GM21576 (cell line): ENCODE measurements around the gene KPTN.

Source experiments
- ATAC-seq: cut with Tn5 transposase; IDR thresholded peaks from one replicate; pipeline ENCODE4 v1.9.1; 2021; ENCODE audit warnings: mild to moderate bottlenecking, moderate library complexity; ENCODE audit not compliant: unreplicated experiment

KPTN gene

DNA sequence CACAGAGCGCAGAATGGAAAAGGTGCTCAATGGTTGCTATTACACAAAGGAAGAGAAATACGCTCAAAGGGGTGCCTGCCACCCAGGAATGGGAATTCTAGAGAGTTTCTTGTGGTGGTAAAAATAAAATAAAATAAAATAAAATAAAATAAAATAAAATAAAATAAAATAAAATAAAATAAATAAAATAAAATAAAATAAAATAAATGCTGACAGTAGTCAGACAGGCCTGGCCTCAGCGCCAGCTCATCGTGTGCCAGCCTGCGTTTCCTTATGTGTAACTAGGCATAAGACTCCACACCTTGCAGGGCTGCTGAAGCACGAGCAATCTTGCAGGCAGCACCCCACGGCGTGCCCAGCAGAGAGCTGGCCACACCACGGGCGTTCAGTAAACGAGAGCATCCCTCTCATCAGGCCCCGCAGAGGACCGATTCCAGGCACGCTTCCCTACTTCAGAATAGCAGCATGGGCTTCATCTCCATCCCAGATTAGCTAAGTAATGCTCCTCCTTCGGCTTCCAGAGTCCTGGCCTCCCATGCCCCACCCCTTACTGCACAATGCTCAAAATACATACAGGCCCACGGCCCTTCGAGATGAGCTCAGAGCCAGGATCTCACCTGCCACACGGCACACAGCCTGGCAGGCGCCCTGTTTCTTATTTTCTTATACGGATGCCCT lies 25.3 kb upstream of the KPTN start:
- no peak for ATAC-seq

DNA sequence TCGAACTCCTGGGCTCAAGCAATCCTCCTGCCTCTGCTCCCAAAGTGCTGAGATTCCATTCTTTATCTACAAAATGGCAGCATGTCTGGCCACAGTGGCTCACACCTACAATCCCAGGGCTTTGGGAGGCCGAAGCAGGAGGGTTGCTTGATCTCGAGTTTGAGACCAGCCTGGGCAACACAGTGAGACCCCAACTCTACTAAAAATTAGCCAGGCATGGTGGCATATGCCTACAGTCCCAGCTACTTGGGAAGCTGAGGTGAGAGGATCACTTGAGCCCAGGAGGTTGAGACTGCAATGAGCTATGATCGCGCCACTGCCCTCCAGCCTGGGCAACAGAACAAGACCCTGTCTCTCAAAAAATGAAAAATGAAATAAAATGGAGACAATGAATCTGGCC lies 24.7 kb upstream of the KPTN start:
- ATAC-seq: no peak

DNA sequence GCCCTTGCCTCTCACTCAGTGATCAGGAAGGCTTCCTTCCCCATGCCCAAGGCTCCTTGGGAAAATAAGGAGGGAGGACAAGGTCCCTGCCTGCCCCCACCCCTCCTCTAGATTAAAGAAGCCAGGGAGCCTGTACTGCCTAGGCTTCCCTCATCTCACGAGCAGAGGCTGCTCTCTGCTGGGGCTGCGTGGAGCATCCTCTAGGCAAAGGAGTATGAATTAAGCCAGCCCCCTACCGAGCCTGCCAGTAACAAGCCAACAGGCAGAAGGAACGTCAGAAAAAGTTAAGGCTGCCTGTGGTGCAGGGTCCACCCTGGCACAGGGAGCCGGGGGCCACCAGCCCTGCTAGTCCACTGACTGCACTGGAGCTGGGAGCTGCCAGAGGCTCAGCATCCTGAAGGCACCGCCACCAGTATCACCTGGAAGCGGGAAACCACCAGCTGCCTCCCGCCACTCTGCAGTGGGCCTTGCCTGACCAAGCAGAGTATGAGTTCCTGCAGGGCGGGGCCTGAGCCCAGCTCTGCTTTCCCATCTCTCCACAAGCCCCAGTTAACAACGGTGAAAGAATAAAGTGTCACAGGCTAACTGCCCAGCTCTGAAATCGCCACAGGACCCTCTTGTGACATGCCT lies 24.0 kb upstream of the KPTN start:
- ATAC-seq: no peak

DNA sequence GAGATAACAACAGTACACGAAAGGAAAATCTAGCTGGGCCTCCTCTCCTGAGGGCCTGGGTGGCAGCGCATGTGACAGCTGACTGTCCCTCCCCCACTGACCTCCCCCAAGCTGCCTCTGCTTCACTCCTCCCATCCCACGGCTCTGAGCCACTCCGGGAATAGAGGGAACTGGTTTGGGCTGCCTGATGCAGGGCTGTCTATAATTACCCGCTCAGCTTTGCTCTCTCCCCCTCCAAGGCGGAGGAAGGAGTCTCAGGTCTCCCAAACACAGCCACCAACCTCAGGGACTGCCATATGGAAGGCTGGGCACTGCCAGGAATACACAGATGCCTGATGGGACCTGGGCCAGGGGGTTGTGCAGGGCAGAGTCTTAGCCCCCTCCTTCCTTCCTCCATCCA lies 23.0 kb upstream of the KPTN start:
- no peak for ATAC-seq

DNA sequence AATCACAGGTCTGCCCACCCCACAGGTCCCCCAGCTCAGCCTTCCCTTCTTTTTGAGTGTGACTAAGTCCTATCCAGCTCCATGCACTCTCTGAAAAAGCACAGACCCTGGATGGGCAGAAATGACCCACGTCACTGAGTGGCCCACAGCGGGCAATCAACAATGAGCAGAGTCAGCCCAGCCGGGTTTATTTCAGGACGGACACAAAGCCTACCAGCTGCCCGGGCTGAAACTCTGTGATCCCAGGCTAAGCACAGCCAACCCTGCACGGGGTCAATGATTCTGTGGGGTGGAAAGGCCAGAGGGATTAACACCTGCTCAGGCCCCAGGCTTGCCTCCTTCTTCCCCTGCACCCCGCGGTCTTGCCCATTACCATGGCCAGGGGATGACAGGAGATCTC lies 22.4 kb upstream of the KPTN start:
- ATAC-seq: no peak

DNA sequence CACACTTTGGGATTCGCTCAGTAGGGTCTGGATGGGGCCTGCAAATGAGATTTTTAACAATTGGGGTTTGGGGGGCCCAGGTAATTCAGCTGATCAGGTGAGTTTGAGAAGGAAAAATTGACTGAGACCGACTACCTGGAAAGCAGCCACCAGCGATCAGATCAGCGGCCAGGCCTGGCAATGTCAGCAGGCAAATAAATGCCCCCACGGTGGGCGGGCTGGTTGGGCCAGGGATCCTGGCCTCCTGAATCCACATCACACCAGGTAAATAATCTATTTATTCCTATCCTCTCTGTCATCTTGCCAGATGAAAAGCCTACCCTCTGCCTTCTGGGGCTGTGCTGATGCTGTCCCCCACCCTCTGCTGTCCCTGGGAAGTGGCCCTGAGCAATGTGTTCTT lies 21.5 kb upstream of the KPTN start:
- no peak for ATAC-seq

DNA sequence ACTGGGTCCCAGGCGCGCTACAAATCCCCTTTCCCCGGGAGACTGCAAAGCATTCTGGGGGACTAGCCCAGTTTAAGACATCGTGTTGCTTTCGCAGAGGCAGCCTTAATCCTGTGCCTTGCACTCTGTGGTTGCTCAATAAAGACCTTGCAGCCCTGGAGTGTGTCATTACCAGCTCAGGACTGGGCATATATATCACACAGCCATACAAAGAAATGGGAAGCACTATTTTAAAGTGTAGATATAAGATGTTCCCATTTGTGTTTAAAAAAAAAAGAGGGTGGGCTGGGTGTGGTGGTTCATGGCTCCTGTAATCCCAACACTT lies 19.8 kb upstream of the KPTN start:
- ATAC-seq: no peak

DNA sequence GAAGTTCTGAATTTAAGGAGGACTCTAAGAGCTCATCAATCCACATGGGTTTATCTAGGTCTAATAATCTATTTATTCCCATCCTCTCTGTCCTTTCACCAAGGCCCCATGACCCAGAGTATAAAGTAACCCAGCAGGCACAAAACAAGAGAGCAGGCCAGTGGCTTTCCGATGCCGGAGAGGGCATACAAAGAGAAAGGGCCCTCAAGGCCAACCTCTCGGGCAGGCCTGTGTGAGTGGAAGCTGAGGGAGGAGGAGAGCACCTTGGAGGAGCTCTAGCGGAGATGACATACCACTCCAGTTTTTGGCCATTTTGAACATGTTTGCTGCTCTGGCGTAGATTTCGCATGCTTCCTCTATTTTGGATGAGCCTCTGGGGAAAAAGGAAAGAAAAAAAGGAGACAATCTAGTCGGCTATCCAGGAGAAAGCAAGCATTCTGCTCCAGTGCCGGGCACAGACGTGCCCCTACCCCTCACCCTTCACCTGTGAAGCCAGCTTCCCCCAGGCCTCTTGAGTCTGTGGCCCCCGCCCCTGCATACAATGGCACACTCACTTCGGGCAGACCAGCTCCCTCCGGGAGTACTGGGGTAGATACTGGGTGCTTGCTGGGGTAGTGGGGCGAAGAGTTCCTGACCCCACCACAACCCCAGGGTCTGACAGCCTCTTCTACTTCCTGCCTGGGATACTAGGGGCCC lies 19.3 kb upstream of the KPTN start:
- ATAC-seq: no peak

DNA sequence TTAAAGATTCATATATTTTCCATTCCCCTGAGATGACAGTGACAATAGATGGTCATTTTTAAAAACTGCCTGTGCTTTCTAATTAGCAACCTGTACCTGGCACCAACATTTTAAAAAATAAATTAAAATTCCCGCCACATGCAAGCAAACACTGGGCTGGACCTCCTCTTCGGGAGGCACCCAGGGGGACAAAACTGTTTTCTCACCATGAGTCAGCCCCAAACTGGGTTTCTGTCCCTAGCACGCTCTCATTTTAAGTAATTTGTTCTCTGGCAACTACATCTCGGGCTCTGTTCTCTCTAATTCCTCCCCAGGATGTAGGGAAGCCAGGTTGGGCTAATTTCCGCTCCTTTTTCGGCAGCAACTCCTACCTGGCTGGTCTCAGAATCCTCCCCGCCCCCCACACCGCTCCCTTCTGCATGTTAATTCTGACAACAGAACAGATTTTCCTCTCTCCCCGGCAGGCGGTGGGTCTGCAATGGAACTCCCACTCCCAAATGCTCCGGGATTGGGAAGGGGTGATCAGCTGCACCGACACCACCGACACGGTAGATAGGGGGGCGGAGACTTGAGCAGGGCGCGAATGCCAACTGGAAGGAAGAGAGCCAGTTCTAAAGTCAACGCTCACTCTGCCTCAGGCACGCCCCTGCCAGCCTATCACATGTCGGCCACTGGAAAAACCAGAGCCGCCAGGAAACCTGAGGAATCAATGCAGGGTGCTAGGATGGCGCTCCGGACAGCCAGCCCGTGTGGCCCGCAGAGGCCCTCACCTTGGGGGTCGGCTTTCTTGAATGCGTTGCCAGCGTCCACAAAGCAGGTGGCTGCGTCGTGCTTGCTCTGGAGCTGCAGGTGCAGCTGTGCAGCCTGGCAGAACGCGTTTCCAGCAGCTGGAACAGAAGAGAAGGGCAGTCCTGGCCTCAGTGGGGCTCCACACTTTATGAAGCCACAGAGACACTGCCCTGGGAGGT lies 16.1 kb upstream of the KPTN start:
- ATAC-seq: no peak

DNA sequence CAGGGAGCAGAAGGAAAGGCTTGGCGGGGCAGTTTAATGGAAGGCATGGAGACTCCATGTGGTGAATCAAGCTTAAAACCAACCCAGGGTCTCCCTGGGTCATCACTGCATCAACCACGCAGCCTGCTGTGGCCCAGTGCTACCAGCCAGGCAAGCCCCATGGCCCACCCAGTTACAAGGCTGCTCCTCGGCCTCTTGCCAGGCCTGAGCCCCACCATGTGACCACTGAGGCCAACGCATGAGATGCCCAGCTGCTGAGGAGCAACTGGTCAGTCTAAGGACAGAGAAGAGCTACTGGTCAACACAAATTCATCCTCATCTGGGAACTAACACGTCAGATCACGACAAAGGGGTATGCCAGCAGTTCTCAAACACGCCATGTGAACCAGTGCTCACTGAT lies 15.4 kb upstream of the KPTN start:
- no peak for ATAC-seq

DNA sequence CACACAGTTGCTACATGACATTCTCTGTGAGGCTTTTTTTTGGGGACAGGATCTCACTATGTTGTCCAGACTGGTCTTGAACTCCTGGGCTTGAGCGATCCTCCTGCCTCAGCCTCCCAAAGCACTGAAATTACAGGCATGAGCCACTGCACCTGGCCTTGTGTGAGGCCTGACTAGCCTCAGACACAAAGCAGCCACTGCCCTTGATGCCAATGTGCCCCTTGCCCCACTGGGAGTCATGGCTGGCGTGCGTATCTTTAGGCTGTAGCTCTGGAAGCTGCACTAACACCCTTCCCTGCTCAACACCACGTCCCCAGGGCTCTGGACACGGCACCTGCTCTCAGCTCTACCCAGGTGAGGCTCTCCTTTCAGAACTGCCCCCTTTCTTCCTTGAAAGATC lies 14.5 kb upstream of the KPTN start:
- ATAC-seq: no peak

DNA sequence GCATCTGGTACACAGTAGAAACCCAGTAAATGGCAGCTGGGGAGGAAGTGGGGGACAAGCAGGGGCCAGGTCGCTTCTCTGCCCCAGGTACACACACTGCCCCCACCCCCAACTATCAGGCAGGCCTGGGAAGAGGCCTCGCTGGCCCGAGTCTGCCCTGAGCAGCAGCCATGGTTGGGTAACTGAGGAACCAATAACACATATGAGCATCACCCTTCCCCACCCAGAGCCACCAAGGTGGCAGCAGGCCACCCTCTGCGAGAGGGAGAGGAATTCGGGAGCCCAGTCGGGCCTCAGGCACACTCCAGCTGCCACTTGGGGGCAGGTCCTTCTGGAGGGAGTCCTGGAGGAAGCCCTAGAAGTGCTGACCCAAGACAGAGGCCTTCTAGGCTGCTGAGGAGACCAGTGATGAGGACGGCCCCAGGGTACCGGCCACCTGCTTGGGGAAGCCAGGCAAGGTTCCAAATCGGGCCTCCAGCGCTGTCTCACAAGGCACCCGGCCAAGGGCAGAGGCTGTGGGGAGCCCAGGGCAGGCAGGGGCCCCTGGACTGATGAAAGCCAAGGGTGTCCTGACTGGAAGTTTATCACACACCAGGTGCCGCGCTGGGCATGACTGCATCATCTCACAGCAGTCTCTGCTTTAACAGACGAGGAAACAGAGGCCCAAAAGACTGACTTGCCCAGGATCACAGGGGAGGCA lies 14.0 kb upstream of the KPTN start:
- ATAC-seq: no peak

DNA sequence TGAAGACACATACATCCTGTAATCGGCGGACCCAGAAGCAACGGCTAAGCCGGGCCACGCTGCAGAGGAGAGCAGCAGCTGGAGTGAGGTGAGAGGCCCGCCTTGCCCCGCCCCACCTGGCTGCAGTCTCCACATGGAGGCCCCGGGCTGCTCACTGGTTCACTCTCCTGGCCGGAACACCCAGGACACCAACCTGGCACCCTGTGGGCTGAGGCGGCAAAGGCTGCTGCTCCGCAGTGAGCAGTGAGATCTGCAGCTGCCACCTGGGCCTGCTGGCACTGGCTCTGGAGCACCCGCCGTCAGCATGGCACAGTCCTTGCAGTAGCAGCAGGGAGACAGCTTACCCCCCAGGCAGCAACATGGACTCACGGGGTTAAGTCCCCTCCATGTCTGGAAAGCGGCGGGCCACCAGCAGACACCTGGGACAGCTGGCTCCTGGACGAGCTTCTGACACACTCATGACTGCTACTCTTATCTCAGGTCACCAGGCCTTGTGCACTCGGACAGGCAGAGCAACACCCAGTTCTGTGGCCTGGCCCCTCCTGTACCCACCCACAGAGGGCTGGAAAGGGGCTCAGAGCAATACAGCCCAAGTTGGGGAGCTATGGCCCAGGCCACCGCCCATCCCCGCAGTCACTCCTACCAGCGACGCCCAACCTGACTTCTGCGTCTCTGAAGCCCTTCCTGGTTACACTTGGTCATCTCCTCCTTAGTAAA lies 13.2 kb upstream of the KPTN start:
- no peak for ATAC-seq

DNA sequence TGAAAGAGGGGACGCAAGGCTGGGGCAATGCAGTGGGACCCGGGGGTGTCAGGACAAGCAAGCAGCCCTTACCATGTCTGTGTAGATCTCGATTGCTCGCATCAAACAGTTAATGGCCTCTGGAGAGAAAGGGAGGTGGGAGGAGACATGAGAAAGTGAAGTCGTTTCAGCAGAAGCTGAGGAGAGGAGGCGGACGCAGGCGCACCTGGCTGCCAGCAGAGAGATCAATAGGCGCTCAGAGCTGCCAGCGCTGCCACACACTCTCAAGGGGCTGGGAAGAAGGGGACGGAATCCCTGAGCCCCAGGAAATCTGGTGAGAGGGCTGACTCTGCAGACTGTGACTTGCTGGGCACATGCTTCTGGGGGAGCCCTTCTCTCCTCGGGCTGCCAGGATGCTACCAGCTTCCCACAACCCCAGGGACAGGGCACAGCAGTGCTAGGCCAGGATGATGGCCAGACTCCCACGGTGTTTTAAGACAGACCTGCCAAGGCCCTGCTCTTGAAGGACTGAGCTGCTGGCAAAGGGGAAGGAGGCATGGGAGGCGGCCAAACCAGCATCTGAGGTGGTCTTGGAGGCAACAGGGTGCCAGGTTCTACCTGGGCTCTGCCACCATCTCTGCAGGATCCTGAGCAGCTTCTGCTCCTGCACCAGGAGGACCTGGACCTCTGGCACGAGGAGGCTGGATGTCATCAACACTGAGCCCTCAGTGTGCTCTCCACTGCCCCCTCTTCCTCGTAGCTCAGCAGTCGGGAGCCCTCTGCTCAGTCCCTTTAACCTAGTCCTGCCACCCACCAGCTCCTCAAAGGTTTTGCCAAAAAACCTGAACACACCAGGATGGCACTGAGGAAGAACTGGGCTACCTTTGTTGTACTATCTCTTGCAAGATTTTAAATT lies 11.7 kb upstream of the KPTN start:
- no peak for ATAC-seq

DNA sequence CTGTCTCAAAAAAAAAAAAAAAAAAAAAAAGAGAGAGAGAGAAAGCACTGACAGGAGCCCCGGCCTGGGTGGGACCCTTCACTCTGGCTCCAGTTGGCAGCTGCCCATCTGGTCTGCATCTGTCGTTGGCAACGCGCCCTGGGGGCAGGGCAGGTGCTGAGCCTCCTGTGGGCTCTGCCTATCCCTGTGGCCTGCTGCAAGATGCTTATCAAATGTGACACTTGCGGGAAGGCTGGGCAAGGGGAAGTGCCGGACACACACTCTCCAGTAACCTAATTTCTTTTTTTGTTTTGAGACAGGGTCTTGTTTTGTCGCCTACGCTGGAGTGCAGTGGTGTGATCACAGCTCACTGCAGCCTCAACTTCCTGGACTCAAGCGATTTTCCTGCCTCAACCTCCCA lies 10.7 kb upstream of the KPTN start:
- no peak for ATAC-seq

DNA sequence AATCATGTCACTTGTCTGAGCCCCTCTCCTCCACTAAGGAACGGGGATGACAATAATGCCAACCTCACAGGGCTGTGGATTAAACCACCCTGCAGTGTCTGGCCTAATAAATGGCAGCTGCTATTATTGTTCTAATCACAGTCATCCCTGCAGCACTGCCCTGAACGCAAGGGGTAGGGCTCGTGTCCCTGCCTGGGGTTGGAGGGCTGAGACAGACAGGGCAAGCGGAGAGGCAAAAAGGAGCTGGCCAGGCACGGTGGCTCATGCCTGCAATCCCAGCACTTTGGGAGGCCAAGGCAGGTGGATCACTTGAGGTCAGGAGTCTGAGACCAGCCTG lies 10.2 kb upstream of the KPTN start:
- ATAC-seq: no peak

DNA sequence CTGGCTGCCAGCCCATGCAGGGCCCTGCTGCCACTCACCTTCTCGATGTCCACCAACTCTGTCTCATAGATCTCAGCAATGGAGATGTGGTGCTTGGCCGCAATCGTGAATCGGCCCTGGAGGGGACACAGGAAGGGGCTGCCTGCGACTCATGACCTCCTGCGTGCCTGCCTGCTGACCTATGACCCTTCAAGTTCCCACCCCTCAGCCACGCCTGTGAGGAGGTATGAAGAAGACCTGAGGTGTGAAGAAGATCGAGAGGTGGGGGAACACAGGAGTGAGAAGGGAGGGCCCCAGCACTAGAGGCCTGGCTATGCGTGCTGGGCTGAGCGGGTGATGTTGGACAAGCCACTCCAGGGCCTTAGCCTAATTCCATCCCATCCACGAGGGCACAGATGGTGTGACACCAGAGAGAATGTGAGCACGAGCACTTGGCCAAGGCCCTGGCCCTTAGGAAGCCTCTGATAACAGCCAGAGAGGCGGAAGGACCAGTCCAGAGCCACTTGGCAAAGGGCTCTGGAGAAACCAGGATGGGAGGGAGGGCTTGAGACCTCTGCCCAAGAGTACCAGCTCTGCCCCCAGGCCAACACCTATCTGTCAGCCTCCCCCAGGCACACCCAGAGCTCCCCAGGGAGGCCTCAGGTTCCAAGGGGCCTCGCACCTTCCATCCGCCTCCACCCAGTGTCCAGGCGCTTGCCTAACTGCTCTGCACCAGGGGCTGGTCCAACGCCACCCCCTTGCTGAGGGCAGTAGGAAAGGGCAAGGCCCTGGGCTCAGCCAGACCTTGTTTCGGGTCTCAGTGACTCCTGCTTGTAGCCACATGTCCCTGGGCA lies 9.6 kb upstream of the KPTN start:
- ATAC-seq: no peak

DNA sequence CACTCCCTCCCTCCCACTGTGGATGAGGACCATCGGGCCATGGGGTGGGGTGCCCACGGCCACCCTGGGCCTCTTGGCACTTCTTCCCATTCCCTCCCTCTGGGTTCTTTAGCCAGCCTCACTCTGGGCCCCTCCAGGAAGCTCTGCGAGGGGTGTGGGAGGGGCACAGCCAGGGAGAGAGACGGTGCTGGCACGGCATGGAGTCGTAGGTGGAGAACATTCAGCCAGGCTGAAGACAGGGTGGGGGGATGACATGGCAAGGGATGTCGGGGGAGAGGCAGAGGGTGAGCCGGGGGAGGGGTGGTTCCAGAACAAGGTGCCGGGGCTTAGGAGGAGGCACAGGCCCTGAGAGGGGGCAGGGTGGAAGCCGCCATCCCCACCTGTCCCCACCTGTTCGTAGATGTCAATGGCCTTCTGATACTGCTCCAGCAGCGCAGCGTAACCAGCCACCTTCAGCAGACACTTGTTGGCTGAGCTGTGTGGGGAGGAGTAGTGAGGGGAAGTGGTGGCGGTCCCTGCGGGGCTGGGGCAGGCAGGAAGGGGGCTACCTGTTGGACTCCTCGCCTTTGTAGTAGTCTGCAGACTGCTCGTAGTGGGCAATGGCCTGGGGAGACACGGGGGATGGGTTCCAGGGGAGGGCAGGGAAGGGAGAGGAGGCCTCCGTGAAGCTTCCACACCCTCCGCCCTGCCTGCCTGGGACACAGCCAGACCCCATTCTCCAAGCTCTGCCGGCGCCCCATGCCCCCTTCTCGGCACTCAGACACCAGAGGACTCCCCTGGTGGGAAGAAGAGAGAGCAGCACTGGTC lies 8.8 kb upstream of the KPTN start:
- ATAC-seq: no peak
